Activated CD4-positive, CD25-positive, alpha-beta regulatory T cell treated with anti-CD3 and anti-CD28 coated beads, Interleukin-2, amount 50 U/mL, for 72 hours (primary cell): Measurements from ENCODE around the gene TBCK.

Source experiments
- DNase-seq: peaks from one replicate; pipeline ENCODE4 v3.0.0; 2021

The TBCK gene

DNA sequence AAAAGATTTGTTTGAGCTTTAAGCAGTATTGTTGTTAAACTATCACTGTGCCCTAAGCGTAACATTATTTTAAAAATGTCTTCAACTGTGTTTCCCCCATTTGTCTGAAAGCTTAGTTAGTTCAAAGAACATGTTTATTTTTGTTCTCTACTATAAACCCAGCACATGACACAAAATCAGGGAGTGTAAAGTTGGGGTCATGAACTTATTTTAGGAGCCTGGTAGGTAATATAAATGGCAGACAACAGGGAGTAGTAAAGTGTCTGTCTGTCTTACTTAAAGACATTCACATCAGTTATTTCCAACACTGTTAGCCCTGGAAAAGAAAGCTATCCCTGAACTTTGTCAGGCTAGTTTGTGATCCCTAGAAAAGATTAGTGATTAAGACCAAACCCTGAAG lies 4.2 kb upstream of the TBCK start:
- DNase-seq, result no peak

DNA sequence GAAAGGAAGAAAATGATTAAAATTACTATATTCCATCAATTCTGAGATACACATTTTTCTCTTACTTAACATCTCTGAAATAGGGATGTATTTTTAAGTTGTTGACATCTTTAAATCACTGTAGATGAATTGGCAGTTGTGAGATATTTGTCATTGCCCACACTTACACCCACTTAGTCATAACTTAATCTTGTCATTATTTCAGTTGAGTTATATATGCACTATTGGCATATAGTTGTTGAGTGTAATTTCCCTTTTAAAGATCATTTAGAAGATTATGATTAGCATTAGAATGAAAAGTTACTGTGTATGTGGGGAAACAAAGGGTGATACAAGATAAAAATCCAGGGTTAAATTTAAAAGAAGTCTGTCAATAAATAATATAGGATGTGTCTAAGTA lies 2.5 kb upstream of the TBCK start:
- DNase-seq, result no peak

DNA sequence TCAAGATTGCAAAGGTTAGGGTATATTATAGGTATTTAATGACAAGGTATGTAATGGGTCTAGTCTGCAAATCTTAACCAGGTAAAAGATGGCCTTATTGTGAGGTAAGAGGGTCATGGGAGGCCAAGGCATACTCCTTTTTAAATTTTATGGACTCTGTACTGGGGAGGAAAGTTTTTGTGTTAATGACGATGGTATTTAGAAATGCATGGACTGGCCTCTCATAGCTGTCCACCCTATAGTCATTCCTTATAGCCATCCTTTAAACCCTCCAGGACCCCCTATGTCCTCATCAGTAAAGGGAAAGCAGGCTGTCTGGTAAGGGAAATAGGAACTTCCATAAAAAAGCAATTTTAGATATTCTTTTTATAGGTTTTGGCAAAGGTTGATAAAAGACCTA lies 1.8 kb upstream of the TBCK start:
- no peak for DNase-seq

DNA sequence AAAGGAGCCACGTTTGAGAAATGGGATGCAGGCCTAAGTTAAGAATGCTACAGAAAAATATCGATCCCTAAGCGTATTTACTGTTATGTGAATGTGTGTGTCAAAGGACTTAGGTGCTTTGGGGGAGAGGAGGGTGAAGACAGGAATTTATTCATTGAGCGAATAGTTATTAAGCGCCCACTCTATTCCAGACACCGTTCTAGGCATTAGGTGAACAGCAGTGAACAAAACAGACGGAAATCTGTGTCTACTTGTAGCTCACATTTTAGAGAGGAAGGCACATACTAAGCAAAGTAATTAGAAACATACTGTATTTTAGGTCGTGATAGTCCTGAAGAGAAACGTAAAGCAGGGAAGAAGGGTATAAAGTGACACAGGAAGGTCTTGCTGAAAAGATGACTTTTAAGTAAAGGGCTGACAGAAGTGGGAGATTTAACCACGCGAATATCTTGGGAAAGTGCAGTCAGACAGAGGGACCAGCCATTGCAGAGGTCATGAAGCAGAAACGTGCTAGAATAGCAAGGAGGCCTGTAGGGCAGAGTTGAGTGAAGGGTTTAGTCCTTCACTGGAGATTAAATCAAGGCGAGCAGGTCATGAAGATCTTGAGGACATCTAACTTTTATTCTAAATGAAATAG lies 882 bp upstream of the TBCK start:
- DNase-seq, result no peak

DNA sequence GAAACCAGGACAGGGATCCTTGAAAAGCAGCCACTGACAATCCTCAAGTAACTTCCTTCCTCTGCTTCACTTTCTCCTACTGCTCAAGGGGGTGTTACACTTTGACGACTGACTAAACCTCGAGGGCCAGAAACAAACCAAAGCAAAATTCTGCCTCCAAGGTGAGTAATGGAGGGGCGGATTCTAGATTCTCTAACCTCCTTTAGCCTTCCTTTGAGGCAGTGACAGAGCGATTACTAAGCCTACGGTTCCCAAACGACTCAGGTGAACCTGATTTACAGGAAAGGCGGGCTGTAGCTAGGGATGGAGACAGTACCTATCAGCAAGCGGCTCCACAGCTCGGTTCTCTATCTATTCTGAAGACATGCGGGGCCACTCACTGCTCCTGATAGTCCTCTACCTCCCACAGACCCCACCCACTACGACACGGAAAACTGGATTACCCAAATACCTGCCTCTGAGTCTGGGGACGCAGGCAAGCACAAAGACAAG lies 487 bp downstream of the TBCK start:
- no peak for DNase-seq

DNA sequence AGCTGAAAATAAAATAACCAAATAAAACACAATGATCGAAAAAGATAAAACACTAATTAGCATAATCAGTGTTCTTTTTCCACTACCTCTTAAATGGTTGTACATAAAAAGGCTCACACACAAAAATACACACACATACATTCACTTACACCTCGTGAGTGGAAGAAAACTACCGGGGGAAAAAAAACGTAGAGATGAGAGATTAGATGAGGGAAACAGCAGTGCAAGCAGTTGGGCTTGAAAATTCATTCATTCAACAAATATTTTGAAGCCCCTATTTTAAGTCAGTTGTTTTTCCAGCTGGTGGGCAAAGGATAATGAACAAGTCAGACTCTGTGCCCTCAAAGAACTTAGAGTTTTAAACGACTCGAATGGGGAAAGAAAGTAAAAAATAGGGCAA lies 1.0 kb downstream of the TBCK start:
- DNase-seq, result no peak

DNA sequence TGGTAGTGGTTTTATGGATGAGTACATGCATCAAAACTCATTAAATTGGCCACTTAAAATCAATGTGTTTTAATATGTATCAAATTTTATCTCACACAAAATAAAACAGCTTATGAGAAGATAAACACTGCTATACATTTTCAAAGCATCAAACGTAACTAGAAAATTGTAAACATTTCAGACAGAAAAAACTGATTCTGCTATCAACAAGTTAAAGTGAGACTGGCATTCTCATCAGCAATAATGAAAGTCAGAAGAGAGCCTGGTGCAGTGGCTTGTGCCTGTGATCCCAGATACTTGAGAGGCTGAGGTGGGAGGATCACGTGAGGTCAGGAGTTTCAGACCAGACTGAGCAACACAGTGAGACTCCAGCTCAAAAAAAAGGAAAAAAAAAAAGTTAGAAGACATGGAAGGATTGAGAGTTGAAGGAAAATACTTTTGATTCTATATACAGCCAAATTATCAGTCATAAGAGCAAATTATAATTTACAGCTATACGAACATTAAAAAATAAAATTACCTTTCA lies 2.9 kb downstream of the TBCK start:
- no peak for DNase-seq

DNA sequence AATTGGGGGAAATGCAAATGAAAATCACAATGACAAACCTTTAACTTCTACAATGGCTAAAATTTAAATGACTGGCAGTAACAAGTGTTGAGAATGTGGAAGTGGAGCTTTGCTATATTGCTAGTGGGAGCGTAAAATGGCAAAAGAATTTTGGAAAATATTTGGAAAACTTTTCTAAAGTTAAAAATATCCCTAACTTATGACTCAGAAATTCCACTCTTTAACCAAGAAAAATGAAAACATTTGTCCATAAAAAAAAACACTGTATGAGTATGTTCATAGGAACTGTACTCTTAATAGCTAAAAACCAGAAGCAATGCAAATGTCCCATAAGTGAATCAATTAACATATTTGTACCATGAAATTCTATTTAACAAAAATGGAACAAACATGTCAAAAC lies 3.6 kb downstream of the TBCK start:
- no peak for DNase-seq

DNA sequence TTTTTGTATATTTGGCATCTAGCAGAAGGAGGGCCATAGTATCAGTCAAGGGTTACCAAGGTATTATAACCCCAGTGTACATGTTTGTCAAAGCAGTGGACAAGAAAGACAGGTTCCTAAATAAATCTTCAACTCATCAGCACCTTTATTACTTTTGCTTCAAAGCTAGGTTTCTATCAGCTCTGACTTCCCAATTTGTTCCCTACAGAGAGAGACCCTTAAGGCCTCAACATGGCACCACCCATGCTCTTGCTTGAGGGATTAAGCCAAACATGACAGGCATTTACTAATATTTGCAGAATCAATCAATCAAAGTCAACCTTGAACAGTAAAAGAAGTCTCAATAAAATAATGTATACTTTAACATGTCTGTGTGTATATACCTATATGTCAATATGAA lies 9.4 kb downstream of the TBCK start:
- DNase-seq, result no peak

DNA sequence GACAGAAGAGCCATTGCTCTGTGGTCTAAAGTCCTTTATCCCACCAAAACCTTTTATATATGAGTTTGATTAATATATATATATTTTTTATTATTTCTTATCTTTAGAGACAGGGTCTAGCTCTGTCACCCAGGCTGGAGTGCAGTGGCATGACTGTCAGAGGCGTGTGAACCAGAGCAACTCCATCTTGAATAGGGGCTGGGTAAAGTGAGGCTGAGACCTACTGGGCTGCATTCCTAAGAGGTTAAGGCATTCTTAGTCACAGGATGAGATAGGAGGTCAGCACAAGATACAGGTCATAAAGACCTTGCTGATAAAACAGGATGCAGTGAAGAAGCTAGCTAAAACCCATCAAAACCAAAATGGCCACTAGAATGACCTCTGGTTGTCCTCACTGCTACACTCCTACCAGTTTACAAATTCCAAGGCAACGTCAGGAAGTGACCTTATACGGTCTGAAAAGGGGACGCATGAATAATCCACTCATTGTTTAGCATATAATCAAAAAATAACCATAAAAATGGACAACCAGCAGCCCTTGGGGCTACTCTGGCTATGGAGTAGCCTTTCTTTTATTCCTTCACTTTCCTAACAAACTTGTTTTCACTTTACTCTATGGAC lies 10.5 kb downstream of the TBCK start:
- no peak for DNase-seq

DNA sequence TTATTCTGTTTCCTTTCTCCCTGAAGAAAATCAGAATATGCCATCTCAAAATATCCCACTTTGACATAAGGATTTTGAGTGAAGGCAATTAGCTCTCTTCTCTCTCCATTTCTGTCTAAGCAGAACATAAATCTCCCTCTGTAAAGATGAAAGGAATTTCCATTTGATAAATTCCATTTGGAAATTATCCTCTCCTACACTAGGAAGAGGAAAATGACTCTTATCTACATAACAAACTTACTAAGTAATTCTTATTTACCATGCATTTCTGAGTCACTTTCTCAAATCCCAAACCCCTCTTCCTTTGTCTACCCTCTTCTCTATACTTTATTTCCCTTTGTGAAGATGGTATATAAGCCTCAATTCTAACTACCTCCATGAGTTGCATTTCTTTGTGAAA lies 11.4 kb downstream of the TBCK start:
- no peak for DNase-seq

DNA sequence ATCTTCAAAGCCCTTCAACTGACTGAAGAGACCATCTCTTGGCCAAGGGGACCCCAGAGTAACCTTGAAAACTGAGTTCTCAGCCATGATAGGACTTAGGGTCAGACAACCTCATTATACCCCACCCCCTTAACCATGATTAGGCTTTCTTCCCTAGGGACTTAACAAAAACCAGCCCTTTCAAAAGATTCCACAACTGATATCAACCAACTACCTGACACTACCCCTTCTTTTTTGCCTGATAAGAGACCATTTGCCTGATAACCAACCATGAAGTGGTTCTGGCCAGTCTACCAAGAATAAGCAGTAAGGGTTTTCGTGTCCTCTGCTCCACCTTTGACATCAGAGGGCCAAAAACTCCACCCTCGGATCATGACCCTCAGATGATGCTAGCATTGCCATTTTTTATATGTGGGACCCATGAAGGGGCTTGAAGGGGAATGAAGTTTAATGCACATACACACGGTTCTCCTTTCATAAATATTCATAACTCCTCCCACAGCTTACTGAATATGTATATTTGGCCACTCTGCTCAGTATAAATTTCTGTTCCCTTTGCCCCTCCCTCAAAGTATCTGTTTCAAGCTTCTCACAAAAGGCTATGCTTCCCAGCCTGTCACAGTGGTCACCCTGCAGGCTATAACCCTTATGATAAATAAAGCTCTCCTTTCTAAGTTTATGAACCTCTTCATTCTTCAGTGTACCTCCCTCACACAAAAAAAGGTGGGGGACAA lies 12.3 kb downstream of the TBCK start:
- DNase-seq, result no peak

DNA sequence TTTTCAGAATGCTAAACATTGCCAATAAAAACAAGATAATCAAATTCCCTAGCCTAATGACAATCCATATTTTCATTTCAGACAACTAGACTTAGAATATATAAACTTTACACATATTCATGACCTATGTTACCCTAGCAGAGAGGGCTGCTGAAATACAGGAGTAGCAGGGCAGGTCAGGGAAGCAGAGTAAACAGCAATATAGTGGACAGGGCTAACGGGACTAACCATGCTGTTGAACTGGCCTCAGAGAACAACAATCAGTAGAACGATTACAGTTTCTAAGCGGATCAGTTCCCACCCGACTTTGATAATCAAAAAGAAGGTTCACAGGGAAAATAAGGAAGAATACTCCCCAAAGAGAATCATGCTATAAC lies 14.0 kb downstream of the TBCK start:
- DNase-seq, result no peak

DNA sequence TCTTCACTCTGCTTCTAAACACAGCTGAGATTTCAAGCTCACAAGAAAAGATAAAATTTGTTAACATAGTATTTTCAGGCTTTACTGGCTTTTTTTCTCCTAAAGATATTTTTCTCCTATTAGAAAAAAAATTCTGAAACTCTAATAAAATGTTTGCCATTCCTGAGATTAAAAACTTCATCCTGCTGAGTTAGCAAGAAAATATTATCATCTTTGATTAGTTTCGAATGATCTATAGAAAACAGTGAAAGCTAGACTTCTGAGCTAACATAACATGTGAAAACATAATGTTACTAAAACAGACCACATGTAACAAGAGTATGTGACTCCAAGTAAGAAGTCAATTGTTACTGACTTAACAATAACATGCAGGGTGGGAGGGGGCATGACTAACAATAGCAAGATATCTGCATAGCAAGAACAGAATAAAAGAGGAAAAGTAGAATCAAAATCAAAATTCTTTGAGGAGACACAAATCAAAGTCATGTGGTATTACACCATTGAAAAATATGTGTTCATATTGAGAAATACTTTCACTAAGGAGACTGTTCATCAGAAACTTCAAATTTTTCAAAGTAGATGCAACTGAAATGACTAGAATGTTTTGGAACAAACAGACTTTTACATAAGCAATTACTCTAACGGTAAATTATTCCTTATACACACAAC lies 14.5 kb downstream of the TBCK start:
- no peak for DNase-seq

DNA sequence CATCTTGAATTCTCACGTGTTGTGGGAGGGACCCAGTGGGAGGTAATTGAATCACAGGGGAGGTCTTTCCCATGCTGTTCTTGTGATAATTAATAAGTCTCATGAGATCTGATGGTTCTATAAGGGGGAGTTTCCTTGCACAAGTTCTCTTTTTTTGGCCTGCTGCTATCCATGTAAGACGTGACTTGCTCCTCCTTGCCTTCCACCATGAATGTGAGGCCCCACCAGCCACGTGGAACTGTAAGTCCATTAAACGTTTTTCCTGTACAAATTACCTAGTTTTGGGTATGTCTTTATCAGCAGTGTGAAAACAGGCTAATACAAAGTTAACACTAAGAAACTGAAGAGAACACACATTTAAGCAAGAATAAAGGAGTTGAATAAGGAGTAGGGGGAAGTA lies 16.0 kb downstream of the TBCK start:
- DNase-seq, result no peak

DNA sequence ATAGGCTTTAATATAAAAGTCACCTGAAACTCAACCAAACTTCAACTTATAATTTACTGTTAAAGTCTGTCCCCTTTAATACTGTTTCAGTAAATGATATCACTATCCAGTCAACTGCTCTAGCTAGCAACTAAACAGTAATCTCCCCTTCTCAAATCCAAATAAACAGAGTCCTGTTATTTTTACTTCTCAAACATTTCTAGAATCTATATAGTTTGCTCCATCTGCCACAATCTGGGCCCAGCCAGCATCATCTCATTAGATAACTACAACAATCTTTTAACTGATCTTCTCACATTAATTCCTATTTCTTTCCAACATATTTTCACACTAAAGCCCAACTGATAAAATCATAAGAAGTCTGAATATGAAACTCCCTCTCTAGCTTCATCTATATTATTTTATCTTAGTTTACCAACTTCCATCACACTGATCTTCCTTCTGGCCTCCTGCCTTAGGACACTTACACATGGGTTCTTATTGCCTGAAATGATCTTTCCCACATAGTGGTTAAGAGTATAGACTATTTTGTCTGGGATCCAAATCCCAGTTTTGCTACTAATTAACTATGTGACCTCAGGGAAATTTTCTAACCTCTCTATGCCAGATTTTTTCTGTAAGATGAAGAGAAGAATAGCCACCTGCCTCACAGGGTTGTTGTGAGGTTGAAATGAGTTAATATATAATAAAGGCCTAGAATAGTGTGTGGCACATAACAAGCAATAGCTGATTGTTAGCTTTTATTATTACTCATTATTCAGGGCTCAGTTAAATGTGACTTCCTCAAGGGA lies 18.6 kb downstream of the TBCK start:
- no peak for DNase-seq

DNA sequence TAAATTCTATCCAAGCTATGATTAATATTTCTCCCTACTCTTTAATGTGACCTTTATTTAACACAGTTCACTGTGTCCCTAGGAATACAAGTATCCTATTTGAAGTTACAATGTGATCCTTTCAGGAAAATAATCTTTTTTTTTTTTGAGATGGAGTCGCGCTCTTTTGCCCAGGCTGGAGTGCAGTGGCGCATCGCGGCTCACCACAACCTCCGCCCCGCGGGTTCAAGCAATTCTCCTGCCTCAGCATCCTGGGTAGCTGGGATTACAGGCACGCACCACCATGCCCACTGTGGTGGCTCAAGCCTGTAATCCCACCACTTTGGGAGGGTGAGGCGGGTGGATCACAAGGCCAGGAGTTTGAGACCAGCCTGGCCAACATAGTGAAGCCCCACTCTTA lies 21.9 kb downstream of the TBCK start:
- DNase-seq, result no peak

DNA sequence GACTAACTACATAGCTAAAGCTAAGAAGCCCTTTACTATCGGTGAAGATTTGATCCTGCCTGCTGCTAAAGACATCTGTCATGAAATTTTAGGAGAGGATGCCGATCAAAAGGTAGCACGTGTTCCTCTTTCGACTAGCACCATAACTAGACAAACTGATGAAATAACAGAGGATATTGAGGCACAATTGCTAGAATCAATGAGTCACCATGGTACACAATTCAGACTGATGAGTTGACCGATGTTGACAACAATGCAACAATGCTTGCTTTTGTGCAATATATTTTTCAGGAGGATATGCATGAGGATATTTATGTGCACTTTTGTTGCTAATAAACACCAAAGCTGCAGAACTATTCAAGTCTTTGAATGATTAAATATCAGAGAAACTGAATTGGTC lies 24.3 kb downstream of the TBCK start:
- DNase-seq, result no peak

DNA sequence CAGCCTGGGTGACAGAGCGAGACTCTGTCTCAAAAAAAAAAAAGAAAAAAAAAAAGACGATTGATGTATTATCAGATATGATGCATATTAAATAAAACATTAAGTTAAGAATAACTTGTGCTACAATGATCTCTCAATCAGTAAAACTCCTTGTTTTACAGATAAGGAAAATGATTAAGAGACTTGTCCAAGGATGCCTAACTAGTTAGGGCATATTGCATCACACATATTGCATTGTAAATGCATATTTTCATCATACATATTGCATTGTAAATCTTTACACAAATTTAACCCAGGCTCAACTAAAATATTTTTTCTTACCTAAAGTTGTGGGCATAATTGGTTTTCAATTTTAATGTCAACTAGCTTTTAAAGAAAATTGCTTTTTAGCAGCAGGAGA lies 26.3 kb downstream of the TBCK start:
- DNase-seq, result no peak

DNA sequence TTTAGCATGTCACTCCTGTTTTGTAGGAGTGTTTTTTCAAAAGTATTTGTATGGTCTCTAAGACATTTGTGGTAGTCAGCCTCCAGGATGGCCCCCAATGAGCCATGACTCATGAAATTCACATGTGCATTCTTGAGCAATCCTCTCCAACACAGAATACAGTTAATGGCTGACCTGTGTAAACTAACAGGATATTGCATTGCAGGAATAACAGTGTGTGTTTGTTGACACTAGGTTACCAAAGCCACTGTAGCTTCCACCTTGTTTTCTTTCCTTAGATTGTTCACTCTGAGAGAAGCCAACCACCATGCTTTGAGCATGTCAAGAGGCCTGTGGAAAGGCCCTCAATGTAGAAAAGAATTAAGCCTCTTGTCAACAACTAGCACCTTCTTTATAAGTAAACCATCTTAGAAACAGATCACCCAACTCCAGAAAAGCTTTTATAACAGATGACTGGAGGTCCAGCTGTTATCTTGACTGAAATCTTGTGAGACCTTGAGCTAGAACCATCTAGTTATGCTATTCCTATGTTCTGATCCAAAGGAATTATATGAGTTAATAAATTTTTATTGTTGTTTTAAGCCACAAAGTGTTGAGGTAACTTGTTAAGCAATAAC lies 28.5 kb downstream of the TBCK start:
- DNase-seq, result no peak

DNA sequence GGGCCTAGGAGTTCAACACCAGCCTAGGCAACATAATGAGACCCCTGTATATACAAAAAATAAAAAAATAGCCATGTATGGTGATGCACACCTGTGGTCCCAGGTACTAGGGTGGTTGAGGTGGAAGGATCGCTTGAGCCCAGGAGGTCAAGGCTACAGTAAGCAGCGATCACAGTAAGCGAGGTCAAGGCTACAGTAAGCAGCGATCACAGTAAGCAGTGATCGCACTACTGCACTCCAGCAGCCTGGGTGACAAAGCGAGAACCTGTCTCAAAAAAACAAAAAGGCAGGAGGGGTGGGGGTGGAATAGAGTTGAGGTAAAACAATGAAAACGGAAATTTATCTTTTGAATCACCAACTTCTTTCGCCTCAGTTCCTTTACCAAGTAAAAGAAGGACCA lies 29.4 kb downstream of the TBCK start:
- DNase-seq, result no peak

DNA sequence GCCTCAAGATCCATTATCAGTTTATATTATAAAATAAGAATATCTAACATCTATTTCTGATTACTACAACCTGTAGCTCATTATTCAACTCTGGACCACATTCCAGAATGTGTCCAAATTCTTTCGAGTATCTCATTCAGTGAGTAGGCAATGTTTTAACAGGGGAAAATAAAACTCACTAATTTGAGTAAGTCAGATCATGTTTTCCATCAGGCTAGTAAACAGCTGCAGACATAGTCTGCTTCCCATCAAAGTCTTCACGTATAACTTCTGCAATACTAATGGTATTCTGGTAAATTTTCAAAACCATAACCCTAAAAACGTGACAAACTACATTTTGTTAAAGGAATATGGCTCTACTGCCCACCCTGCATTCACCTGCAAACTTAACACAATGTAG lies 31.8 kb downstream of the TBCK start:
- no peak for DNase-seq
